ENCODE data around the gene ADAM20.

The ADAM20 gene

DNA sequence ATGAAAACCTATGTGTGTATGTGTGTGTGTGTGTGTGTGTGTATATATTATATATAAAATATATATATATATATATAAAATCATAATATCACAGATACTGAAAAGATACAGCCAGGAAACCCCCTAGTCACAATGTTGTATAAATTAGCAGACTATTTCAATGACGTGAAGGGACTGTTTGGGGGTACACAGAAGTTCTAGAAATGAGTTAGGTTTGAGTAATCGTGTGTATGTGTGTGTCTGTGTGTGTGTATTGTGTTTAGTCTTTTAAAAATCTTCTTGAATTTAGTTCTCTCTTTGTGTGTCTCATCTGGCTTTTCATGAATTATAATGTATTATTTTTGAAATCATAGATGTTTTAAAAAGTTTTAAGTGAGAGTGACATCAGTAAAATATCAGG lies 61.0 kb downstream of the ADAM20 start:
- H3K27ac ChIP-seq = no peak overlapping the region
- no peak for DNase-seq (ENCODE audit: low spot score)
- POLR2A ChIA-PET (ENCODE audit: low non-redundant PET) = no interaction called here
- CTCF ChIA-PET = interaction anchor here (0.6 kb wide), 1 partner anchor 343 kb away, joined by 4 read pairs; no protein-coding TSS in a partner anchor
- TF ChIP-seq, protein P1, sequence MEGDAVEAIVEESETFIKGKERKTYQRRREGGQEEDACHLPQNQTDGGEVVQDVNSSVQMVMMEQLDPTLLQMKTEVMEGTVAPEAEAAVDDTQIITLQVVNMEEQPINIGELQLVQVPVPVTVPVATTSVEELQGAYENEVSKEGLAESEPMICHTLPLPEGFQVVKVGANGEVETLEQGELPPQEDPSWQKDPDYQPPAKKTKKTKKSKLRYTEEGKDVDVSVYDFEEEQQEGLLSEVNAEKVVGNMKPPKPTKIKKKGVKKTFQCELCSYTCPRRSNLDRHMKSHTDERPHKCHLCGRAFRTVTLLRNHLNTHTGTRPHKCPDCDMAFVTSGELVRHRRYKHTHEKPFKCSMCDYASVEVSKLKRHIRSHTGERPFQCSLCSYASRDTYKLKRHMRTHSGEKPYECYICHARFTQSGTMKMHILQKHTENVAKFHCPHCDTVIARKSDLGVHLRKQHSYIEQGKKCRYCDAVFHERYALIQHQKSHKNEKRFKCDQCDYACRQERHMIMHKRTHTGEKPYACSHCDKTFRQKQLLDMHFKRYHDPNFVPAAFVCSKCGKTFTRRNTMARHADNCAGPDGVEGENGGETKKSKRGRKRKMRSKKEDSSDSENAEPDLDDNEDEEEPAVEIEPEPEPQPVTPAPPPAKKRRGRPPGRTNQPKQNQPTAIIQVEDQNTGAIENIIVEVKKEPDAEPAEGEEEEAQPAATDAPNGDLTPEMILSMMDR (conservative IDR thresholded peaks at IDR 0.05; ENCODE audit: low read depth) = no peak
